Nephron progenitor cell (in vitro differentiated cells): ENCODE results near the gene ADD1.

Experiments used
- DNase-seq: peaks from one replicate; pipeline ENCODE4 v3.0.0; 2021
- H3K27ac Mint-ChIP-seq: 2 replicates; pipeline ENCODE4 v1.8.0; 2021; ENCODE audit warnings: mild to moderate bottlenecking, moderate library complexity, mixed read lengths
- H3K27me3 Mint-ChIP-seq: 2 replicates; pipeline ENCODE4 v1.8.0; 2021; ENCODE audit warnings: mild to moderate bottlenecking, low read depth, mixed read lengths; ENCODE audit not compliant: poor library complexity
- H3K36me3 Mint-ChIP-seq: 2 replicates; pipeline ENCODE4 v1.8.0; 2021; ENCODE audit warnings: low read depth, mixed read lengths
- H3K4me1 Mint-ChIP-seq: 2 replicates; pipeline ENCODE4 v1.8.0; 2021; ENCODE audit warnings: mixed read lengths
- H3K4me3 Mint-ChIP-seq: 2 replicates; pipeline ENCODE4 v1.8.0; 2021; ENCODE audit warnings: mild to moderate bottlenecking, moderate library complexity, mixed read lengths
- H3K9me3 Mint-ChIP-seq: 2 replicates; pipeline ENCODE4 v1.8.0; 2021; ENCODE audit warnings: mild to moderate bottlenecking, moderate library complexity, mixed read lengths
- CTCF ChIP-seq: fragments of 200-600 bp; sonication (generic); IDR thresholded peaks from 2 replicates; pipeline ENCODE4 v1.5.0; 2021; ENCODE audit warnings: antibody characterized with exemption

ADD1 gene

GRCh38 chr4:2829933-2830451 is 13.7 kb upstream of the ADD1 start:
- TF ChIP-seq CTCF = no peak
- no peak overlapping the region for H3K4me3 Mint-ChIP-seq
- H3K27ac Mint-ChIP-seq = no peak overlapping the region
- H3K36me3 Mint-ChIP-seq = peaks cover 22% of the 10 kb centered on the region
- no peaks in the 10 kb centered on the region for H3K4me1 Mint-ChIP-seq
- no peaks in the 10 kb centered on the region for H3K27me3 Mint-ChIP-seq
- DNase-seq = no peak
- no peaks in the 10 kb centered on the region for H3K9me3 Mint-ChIP-seq

GRCh38 chr4:2830632-2831610 is 12.7 kb upstream of the ADD1 start:
- Mint-ChIP-seq H3K36me3 (peaks cover 16% of the 10 kb centered on the region), H3K4me1 (no peaks in the 10 kb centered on the region), H3K4me3 (no peak overlapping the region), H3K27ac (no peak overlapping the region), H3K9me3 (no peaks in the 10 kb centered on the region), H3K27me3 (no peaks in the 10 kb centered on the region)
- no peak for DNase-seq
- TF ChIP-seq CTCF = no peak

- no peak for TF ChIP-seq CTCF
- Mint-ChIP-seq H3K9me3 (no peaks in the 10 kb centered on the region), H3K4me1 (no peaks in the 10 kb centered on the region), H3K36me3 (peaks cover 8% of the 10 kb centered on the region), H3K27me3 (no peaks in the 10 kb centered on the region), H3K27ac (peak overlapping the region; percentile 54), H3K4me3 (no peak overlapping the region)
- no peak for DNase-seq
Observed at GRCh38 chr4:2831611-2832308, 11.9 kb upstream of the ADD1 start.

GRCh38 chr4:2832309-2832980 is 11.2 kb upstream of the ADD1 start:
- Mint-ChIP-seq H3K36me3 (peaks cover 5% of the 10 kb centered on the region), H3K4me1 (peaks cover 5% of the 10 kb centered on the region), H3K9me3 (no peaks in the 10 kb centered on the region), H3K27ac (peak overlapping the region; percentile 54), H3K27me3 (no peaks in the 10 kb centered on the region), H3K4me3 (no peak overlapping the region)
- no peak for DNase-seq
- TF ChIP-seq CTCF = no peak

- H3K27ac Mint-ChIP-seq = no peak overlapping the region
- no peaks in the 10 kb centered on the region for H3K9me3 Mint-ChIP-seq
- H3K27me3 Mint-ChIP-seq = no peaks in the 10 kb centered on the region
- peaks cover 5% of the 10 kb centered on the region for H3K36me3 Mint-ChIP-seq
- H3K4me3 Mint-ChIP-seq = no peak overlapping the region
- DNase-seq = no peak
- no peak for TF ChIP-seq CTCF
- peaks cover 8% of the 10 kb centered on the region for H3K4me1 Mint-ChIP-seq
Observed at GRCh38 chr4:2832981-2833670, 10.5 kb upstream of the ADD1 start.
